Activated B cell treated with CpG ODN at 0.5 μM for 24 hours (primary cell): ENCODE data around the gene AHCYL2. TPM values are rescaled to one million over a fixed set of nuclear protein-coding genes. Genes with fewer than 3 reads are reported as not detected.

ENCODE experiments used
- ATAC-seq: fragments of 200-7000 bp; cut with Tn5 transposase; one replicate; pipeline ENCODE4 v1.10.0; 2021; ENCODE audit warnings: low read depth, mild to moderate bottlenecking, moderate library complexity
- CTCF ChIA-PET: fragments of 350-600 bp; sonication (Branson Sonifier 250); formaldehyde crosslinking; loops from one replicate; lab custom pipeline; 2021; ENCODE audit warnings: antibody characterized with exemption; lab: Charles Lee
- POLR2A ChIA-PET: fragments of 350-600 bp; sonication (Branson Sonifier 250); formaldehyde crosslinking; loops from one replicate; lab custom pipeline; 2021; ENCODE audit warnings: antibody characterized with exemption; lab: Charles Lee
- DNase-seq: peaks from one replicate; pipeline ENCODE4 v3.0.0; 2022
- H3K27ac Mint-ChIP-seq: one replicate; pipeline ENCODE4 v1.8.0; 2020; ENCODE audit warnings: mixed read lengths
- H3K27me3 Mint-ChIP-seq: one replicate; pipeline ENCODE4 v1.8.0; 2021; ENCODE audit warnings: mixed read lengths
- H3K36me3 Mint-ChIP-seq: one replicate; pipeline ENCODE4 v1.8.0; 2021; ENCODE audit warnings: low read depth, mixed read lengths
- H3K4me1 Mint-ChIP-seq: one replicate; pipeline ENCODE4 v1.8.0; 2021; ENCODE audit warnings: mixed read lengths
- H3K4me3 Mint-ChIP-seq: one replicate; pipeline ENCODE4 v1.8.0; 2020; ENCODE audit warnings: mild to moderate bottlenecking, mixed read lengths
- H3K9me3 Mint-ChIP-seq: one replicate; pipeline ENCODE4 v1.8.0; 2020; ENCODE audit warnings: mixed read lengths
- intact Hi-C: fragments of 100-400 bp; cut with micrococcal nuclease; formaldehyde crosslinking; loops from one replicate; pipeline ENCODE4 v1.15.1; 2024
- total RNA-seq: library from RNA; stranded (reverse); gene quantifications from 2 replicates; pipeline ENCODE4 v1.2.3, GENCODE V29; 2022
- TF ChIP-seq, protein P1 (sequence below): fragments of 200-600 bp; IDR thresholded peaks from one replicate; pipeline ENCODE4 v1.8.0; 2022; ENCODE audit warnings: antibody characterized with exemption, mild to moderate bottlenecking

AHCYL2 gene
- total RNA-seq, 1 donor from 2014 or later: 11.6 TPM

DNA sequence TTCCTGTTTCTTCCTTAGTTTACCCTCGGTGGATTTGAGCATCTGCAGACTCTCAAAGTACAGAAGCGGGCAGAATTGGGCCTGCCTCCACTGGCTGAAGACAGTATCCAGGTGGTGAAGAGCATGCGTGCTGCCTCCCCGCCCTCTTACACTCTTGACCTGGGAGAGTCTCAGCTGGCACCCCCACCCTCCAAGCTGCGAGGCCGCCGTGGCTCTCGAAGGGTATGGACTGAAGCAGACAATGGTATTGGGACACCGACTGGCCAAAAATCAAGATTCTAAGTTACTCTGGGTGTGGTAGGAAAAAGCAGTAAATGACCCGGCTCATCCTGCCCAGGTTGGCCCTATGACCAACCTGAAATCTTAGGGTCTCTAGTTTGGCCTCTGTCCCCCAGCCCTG, 231.6 kb downstream of the AHCYL2 start:
- no peaks in the 10 kb centered on the region for H3K9me3 Mint-ChIP-seq
- CTCF ChIA-PET: no interaction called here
- TF ChIP-seq, protein P1, sequence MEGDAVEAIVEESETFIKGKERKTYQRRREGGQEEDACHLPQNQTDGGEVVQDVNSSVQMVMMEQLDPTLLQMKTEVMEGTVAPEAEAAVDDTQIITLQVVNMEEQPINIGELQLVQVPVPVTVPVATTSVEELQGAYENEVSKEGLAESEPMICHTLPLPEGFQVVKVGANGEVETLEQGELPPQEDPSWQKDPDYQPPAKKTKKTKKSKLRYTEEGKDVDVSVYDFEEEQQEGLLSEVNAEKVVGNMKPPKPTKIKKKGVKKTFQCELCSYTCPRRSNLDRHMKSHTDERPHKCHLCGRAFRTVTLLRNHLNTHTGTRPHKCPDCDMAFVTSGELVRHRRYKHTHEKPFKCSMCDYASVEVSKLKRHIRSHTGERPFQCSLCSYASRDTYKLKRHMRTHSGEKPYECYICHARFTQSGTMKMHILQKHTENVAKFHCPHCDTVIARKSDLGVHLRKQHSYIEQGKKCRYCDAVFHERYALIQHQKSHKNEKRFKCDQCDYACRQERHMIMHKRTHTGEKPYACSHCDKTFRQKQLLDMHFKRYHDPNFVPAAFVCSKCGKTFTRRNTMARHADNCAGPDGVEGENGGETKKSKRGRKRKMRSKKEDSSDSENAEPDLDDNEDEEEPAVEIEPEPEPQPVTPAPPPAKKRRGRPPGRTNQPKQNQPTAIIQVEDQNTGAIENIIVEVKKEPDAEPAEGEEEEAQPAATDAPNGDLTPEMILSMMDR: no peak
- no peak overlapping the region for H3K4me3 Mint-ChIP-seq
- POLR2A ChIA-PET: interaction anchor here (0.7 kb wide), 1 partner anchor 17 kb away, joined by 13 read pairs; no protein-coding TSS in a partner anchor
- H3K27ac Mint-ChIP-seq: no peak overlapping the region
- no peak for ATAC-seq
- no peak for DNase-seq
- intact Hi-C loops: no loop called here
- H3K4me1 Mint-ChIP-seq: no peaks in the 10 kb centered on the region
- no peaks in the 10 kb centered on the region for H3K36me3 Mint-ChIP-seq
- no peaks in the 10 kb centered on the region for H3K27me3 Mint-ChIP-seq

DNA sequence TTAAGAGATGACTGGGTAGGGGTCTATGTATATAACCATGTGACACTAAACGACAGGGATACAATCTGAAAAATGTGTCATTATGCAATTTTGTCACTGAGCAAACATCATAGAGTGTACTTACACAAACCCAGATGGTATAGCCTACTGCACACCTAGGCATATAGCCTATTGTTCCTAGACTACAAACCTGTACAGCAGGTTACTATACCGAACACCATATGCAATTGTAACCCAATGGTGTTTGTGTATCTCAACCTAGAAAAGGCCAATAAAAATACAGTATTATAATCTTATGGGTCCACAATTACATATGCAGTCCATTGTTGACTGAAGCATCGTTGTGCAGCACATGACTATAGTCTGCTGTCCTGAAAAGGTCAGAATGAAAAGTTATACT, 232.3 kb downstream of the AHCYL2 start:
- no peaks in the 10 kb centered on the region for H3K36me3 Mint-ChIP-seq
- ATAC-seq (no peak), DNase-seq (no peak)
- TF ChIP-seq, protein P1: no peak
- no peaks in the 10 kb centered on the region for H3K9me3 Mint-ChIP-seq
- H3K27me3 Mint-ChIP-seq: no peaks in the 10 kb centered on the region
- POLR2A ChIA-PET: interaction anchor here (0.6 kb wide), 1 partner anchor 488 kb away, joined by 3 read pairs; no protein-coding TSS in a partner anchor
- intact Hi-C loops: no loop called here
- no peak overlapping the region for H3K4me3 Mint-ChIP-seq
- H3K4me1 Mint-ChIP-seq: no peaks in the 10 kb centered on the region
- no peak overlapping the region for H3K27ac Mint-ChIP-seq
- CTCF ChIA-PET: no interaction called here

DNA sequence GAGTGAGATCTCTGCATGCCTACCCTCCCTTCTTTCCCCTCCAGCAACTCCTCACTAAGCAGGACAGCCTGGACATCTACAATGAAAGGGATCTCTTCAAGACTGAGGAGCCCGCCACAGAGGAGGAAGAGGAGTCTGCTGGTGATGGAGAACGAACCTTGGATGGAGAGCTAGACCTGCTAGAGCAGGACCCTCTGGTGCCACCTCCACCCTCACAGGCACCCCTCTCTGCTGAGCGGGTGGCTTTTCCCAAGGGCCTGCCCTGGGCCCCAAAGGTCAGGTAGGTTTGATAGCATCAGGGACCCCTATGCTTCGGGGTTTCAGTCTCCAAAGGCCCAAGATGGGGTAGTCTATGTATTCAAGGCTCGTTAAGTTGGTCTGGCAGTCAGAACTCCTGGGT, 233.3 kb downstream of the AHCYL2 start:
- ChIA-PET POLR2A (no interaction called here), CTCF (no interaction called here)
- Mint-ChIP-seq H3K4me3 (no peak overlapping the region), H3K27me3 (no peaks in the 10 kb centered on the region), H3K27ac (no peak overlapping the region), H3K36me3 (no peaks in the 10 kb centered on the region), H3K9me3 (no peaks in the 10 kb centered on the region), H3K4me1 (no peaks in the 10 kb centered on the region)
- ATAC-seq (no peak), DNase-seq (no peak)
- intact Hi-C loops: no loop called here
- TF ChIP-seq, protein P1: no peak

DNA sequence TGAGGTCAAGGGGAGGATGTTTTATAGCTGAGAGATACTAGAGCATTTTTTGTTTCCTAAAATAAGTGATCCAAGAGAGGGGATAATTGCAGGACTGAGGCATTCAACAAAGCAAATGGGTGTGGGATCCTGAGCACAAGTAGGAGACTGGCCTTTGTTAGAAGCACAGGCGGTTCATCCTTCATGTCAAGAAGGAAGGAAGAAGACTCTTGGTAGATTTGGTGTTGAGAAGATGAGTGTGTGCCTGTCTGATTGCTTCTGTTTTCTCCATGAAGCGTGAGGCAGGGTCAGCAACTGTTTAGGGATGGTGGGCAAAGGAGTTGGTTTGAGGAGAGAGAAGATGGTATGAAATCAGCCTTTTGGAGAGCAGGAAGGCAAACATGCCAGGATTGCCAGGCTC, 237.0 kb downstream of the AHCYL2 start:
- POLR2A ChIA-PET: no interaction called here
- Mint-ChIP-seq H3K27ac (no peak overlapping the region), H3K4me3 (no peak overlapping the region), H3K27me3 (no peaks in the 10 kb centered on the region), H3K4me1 (no peaks in the 10 kb centered on the region), H3K9me3 (no peaks in the 10 kb centered on the region), H3K36me3 (no peaks in the 10 kb centered on the region)
- TF ChIP-seq, protein P1: no peak
- ATAC-seq (no peak), DNase-seq (no peak)
- CTCF ChIA-PET: no interaction called here
- intact Hi-C loops: no loop called here

DNA sequence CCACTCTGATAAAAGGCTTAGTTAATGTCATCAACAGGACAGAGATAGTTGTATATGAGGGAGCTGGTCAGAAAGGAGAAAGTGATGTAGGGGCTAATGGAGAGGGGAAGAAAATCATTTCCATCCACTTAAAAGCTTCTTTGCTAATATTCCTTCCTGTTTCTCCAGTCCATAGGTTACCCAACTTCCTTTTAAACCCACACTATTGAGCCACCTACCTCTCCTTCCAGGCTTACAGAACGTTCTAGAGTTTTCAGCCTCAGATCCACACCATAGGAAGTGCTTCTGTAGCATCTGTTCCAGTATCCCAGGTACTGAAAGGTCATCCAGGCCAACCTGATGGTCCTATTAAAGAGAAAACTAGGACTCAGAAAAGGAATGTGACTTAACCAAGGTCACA, 237.6 kb downstream of the AHCYL2 start:
- no peaks in the 10 kb centered on the region for H3K36me3 Mint-ChIP-seq
- DNase-seq (no peak), ATAC-seq (no peak)
- TF ChIP-seq, protein P1: no peak
- H3K4me1 Mint-ChIP-seq: no peaks in the 10 kb centered on the region
- no peak overlapping the region for H3K4me3 Mint-ChIP-seq
- no peak overlapping the region for H3K27ac Mint-ChIP-seq
- intact Hi-C loops: no loop called here
- ChIA-PET POLR2A (interaction anchor here (0.5 kb wide), 1 partner anchor 42 kb away, joined by 4 read pairs; no protein-coding TSS in a partner anchor), CTCF (no interaction called here)
- no peaks in the 10 kb centered on the region for H3K27me3 Mint-ChIP-seq
- H3K9me3 Mint-ChIP-seq: no peaks in the 10 kb centered on the region
